Measurements from ENCODE around the gene UQCRQ.

UQCRQ gene

DNA sequence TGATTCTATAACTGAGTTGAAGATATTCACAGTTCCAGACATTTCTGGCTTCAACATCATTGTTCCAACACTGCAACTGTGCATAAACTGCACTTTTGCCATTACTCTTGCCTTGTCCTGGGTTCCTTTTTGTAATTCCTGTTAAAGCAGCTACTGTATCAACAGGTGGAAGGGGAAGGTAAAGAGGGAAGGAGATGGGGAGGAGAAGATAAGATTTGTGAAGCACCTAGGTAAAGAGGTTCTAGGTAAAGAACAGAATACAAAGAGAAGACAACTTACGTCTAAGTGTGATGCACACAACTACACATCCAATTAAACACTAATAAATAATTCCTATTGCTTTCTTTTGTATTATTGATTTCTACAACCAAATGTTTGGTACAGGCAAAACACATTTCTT lies 43.3 kb downstream of the UQCRQ start:
- no peak for DNase-seq (ENCODE audit: low read depth in 2 of 2)

DNA sequence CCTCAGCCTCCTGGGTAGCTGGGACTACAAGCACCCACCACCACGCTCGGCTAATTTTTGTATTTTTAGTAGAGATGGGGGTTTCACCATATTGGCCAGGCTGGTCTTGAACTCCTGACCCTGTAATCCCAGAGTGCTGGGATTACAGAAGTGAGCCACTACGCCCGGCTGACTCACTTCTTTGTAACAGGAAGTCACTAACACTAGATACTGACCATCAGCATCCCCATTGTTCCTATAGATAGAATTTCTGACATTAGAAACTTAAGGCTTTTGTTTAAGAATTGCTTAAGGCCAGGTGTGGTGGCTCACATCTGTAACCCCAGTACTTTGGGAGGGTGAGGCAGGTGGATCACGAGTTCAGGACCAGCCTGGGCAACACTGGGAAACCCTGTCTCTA lies 49.2 kb downstream of the UQCRQ start:
- no peak for DNase-seq (ENCODE audit: low read depth in 2 of 2)

DNA sequence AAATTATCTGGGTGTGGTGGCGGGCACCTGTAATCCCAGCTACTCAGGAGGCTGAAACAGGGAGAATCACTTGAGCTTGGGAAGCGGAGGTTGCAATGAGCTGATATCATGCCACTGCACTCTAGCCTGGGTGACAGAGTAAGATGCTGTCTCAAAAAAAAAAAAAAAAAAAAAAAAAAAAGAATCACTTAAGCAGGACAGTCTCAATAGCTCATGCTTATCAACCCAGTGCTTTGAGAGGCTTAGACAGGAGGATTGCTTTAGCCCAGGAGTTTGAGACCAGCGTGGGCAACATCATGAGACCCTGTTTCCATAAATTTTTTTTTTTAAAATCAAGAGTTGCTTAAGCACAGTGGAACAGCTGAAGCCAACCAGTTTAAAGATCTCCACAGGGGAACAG lies 49.6 kb downstream of the UQCRQ start:
- no peak for DNase-seq (ENCODE audit: low read depth in 2 of 2)

All from stimulated activated CD8-positive, alpha-beta memory T cell treated with anti-CD3 and anti-CD28 coated beads, Interleukin-7, amount 100 ng/mL, for 1 hour (primary cell).